GM21737 (cell line): ENCODE measurements around the gene OR11H7.
"Not testable (repeated sequence)": the region's sequence is repeated elsewhere in the genome, so short reads cannot be mapped to it uniquely, and the experiment has no call there.

Experiments used
- ATAC-seq: cut with Tn5 transposase; IDR thresholded peaks from one replicate; pipeline ENCODE4 v1.9.1; 2021; ENCODE audit warnings: mild to moderate bottlenecking, moderate library complexity; ENCODE audit not compliant: unreplicated experiment

OR11H7 gene

GRCh38 chr14:20277409-20277808 lies 48.6 kb downstream of the OR11H7 start:
- no peak for ATAC-seq

GRCh38 chr14:20278414-20278813 lies 49.6 kb downstream of the OR11H7 start:
- no peak for ATAC-seq

GRCh38 chr14:20280265-20280664 lies 51.5 kb downstream of the OR11H7 start:
- ATAC-seq: not testable (repeated sequence)
